Astrocyte (in vitro differentiated cells and primary cell): ENCODE measurements around the gene PTOV1. TPM values are rescaled to one million over a fixed set of nuclear protein-coding genes. Genes with fewer than 3 reads are reported as not detected.
A peak's percentile ranks its signal among the peaks of the same experiment; 100 is the strongest.

Experiments used
- DNase-seq: peaks from one replicate; pipeline ENCODE4 v3.0.0-alpha.2; 2010; ENCODE audit warnings: low read depth
- FAIRE-seq: peaks from 2 replicates; lab custom pipeline; 2011; peaks lifted over from hg19 to GRCh38; lab: Jason Lieb, UNC
- H2AFZ ChIP-seq: 2 replicates; pipeline ENCODE4 v1.6.0; 2012; ENCODE audit warnings: low read depth, low read length, inconsistent platforms
- H3K27ac ChIP-seq: 2 replicates; pipeline ENCODE4 v1.5.1; 2011; ENCODE audit warnings: low read depth, low read length, inconsistent platforms
- H3K27me3 ChIP-seq: 2 replicates; pipeline ENCODE4 v1.6.0; 2011; ENCODE audit warnings: low read length, inconsistent platforms; ENCODE audit not compliant: insufficient read depth
- H3K36me3 ChIP-seq: 2 replicates; pipeline ENCODE4 v1.5.1; 2011; ENCODE audit warnings: low read length, inconsistent platforms; ENCODE audit not compliant: insufficient read depth
- H3K4me1 ChIP-seq: 2 replicates; pipeline ENCODE4 v1.5.1; 2011; ENCODE audit warnings: low read length, inconsistent platforms; ENCODE audit not compliant: insufficient read depth
- H3K4me2 ChIP-seq: 2 replicates; pipeline ENCODE4 v1.6.0; 2012; ENCODE audit warnings: low read length, inconsistent platforms
- H3K4me3 ChIP-seq: 2 replicates; pipeline ENCODE4 v1.5.1; 2011; ENCODE audit warnings: low read depth, mild to moderate bottlenecking, low read length, inconsistent platforms; ENCODE audit not compliant: insufficient read depth
- H3K79me2 ChIP-seq: 2 replicates; pipeline ENCODE4 v1.6.0; 2012; ENCODE audit warnings: mild to moderate bottlenecking, low read length, inconsistent platforms; ENCODE audit not compliant: insufficient read depth
- H3K9ac ChIP-seq: 2 replicates; pipeline ENCODE4 v1.6.0; 2012; ENCODE audit warnings: mild to moderate bottlenecking, low read length, inconsistent platforms
- H3K9me3 ChIP-seq: 2 replicates; pipeline ENCODE4 v1.5.1; 2012; ENCODE audit warnings: low read depth, mild to moderate bottlenecking, low read length, inconsistent platforms; ENCODE audit not compliant: insufficient read depth
- H4K20me1 ChIP-seq: 2 replicates; pipeline ENCODE4 v1.6.0; 2012; ENCODE audit warnings: low read length, inconsistent platforms; ENCODE audit not compliant: insufficient read depth
- H3K27ac Mint-ChIP-seq: one replicate; pipeline ENCODE4 v1.8.0; 2021; ENCODE audit warnings: mild to moderate bottlenecking, mixed read lengths; ENCODE audit not compliant: unreplicated experiment
- H3K27me3 Mint-ChIP-seq: one replicate; pipeline ENCODE4 v1.8.0; 2021; ENCODE audit warnings: low read depth, mixed read lengths; ENCODE audit not compliant: unreplicated experiment
- H3K36me3 Mint-ChIP-seq: one replicate; pipeline ENCODE4 v1.8.0; 2021; ENCODE audit warnings: low read depth, mixed read lengths; ENCODE audit not compliant: unreplicated experiment
- H3K4me1 Mint-ChIP-seq: one replicate; pipeline ENCODE4 v1.8.0; 2021; ENCODE audit warnings: low read depth, mixed read lengths; ENCODE audit not compliant: unreplicated experiment
- H3K4me3 Mint-ChIP-seq: one replicate; pipeline ENCODE4 v1.8.0; 2021; ENCODE audit warnings: mild to moderate bottlenecking, moderate library complexity, mixed read lengths; ENCODE audit not compliant: unreplicated experiment
- H3K9me3 Mint-ChIP-seq: one replicate; pipeline ENCODE4 v1.8.0; 2021; ENCODE audit warnings: mild to moderate bottlenecking, mixed read lengths; ENCODE audit not compliant: unreplicated experiment
- CTCF ChIP-seq: IDR thresholded peaks from 2 replicates; pipeline ENCODE4 v1.5.1; 2011; ENCODE audit warnings: low read depth, mild to moderate bottlenecking, inconsistent platforms, low read length, moderate library complexity; ENCODE audit not compliant: insufficient read depth
- EZH2 ChIP-seq: IDR thresholded peaks from 2 replicates; pipeline ENCODE4 v1.6.1; 2012; ENCODE audit warnings: mild to moderate bottlenecking, low read length, inconsistent platforms; ENCODE audit not compliant: insufficient read depth
- total RNA-seq: library from RNA; stranded (reverse); gene quantifications from 2 replicates; pipeline ENCODE4 v1.2.1, GENCODE V29; 2021

The PTOV1 gene
- total RNA-seq, 1 donor from 2014 or later: 162 TPM

DNA sequence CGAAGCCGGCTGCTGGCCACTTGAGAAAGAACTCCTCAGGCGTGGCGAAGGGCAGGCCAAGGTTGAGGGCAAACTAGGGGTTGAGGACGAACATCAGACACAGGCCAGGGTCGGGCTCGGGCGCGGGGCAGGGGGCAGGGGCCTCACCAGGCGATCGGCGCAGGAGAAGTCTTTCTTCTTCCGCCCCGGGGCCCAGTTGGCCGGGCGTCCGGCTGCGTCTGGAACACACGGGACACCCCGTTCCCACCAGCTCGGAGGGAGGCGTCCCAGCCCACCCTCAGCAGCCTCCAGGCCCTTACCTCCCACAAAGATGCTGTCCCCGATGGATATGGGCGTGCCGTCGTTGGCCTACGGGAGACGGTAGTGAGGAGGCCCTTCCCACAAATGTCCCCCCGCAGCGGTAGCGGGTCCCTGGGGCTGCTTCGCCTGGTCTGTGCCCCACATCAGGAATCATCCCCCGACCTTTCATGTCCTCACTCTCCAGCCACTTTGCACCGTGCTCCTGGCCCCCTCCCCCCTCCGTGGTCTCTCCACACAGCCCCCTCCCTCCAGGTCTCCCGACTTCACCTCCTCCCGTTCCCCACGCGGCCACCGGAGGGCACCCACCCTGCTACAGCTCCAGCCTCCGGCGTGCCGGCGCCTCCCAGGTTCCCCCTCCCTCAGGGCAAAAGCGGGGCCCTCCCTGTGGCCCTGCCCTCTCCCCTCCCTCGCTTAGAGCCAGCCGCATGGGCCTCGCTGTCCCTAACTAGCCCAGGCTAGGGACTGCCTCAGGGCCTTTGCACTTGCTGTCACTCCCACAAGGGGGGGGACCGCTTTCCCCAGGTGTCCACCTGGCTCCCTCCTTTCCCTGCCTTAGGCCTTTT, 11.7 kb downstream of the PTOV1 start:
- peaks cover 16% of the 10 kb centered on the region for H3K36me3 Mint-ChIP-seq
- H3K4me3 Mint-ChIP-seq: no peak overlapping the region
- FAIRE-seq (no peak), DNase-seq (no peak)
- Histone ChIP-seq H4K20me1 (peaks cover 54% of the 10 kb centered on the region), H3K27ac (no peak overlapping the region), H3K4me2 (no peak overlapping the region), H2AFZ (no peak overlapping the region), H3K4me3 (no peak overlapping the region), H3K4me1 (peaks cover 51% of the 10 kb centered on the region), H3K27me3 (no peaks in the 10 kb centered on the region), H3K9ac (no peak overlapping the region), H3K36me3 (peaks cover 16% of the 10 kb centered on the region), H3K79me2 (peaks cover 52% of the 10 kb centered on the region), H3K9me3 (no peaks in the 10 kb centered on the region)
- H3K4me1 Mint-ChIP-seq: peaks cover 15% of the 10 kb centered on the region
- no peaks in the 10 kb centered on the region for H3K9me3 Mint-ChIP-seq
- TF ChIP-seq CTCF (no peak), EZH2 (no peak)
- H3K27me3 Mint-ChIP-seq: no peaks in the 10 kb centered on the region
- peak overlapping the region; percentile 87 for H3K27ac Mint-ChIP-seq

GRCh38 chr19:49863254-49863934, 12.4 kb downstream of the PTOV1 start:
- peaks cover 15% of the 10 kb centered on the region for H3K36me3 Mint-ChIP-seq
- no peaks in the 10 kb centered on the region for H3K9me3 Mint-ChIP-seq
- no peak for FAIRE-seq
- H3K36me3 ChIP-seq: peaks cover 16% of the 10 kb centered on the region
- H3K4me1 ChIP-seq: peaks cover 46% of the 10 kb centered on the region
- H3K9me3 ChIP-seq: no peaks in the 10 kb centered on the region
- no peaks in the 10 kb centered on the region for H3K27me3 Mint-ChIP-seq
- peaks cover 15% of the 10 kb centered on the region for H3K4me1 Mint-ChIP-seq
- H3K9ac ChIP-seq: no peak overlapping the region
- no peak overlapping the region for H3K4me3 ChIP-seq
- peak overlapping the region; percentile 87 for H3K27ac Mint-ChIP-seq
- no peaks in the 10 kb centered on the region for H3K27me3 ChIP-seq
- no peak overlapping the region for H3K4me2 ChIP-seq
- TF ChIP-seq EZH2: no peak
- TF ChIP-seq CTCF: no peak
- peaks cover 46% of the 10 kb centered on the region for H4K20me1 ChIP-seq
- H3K27ac ChIP-seq: no peak overlapping the region
- DNase-seq: no peak
- H3K4me3 Mint-ChIP-seq: no peak overlapping the region
- no peak overlapping the region for H2AFZ ChIP-seq
- H3K79me2 ChIP-seq: peaks cover 50% of the 10 kb centered on the region
